ENCODE data around the gene TBX21.

Gene TBX21

DNA sequence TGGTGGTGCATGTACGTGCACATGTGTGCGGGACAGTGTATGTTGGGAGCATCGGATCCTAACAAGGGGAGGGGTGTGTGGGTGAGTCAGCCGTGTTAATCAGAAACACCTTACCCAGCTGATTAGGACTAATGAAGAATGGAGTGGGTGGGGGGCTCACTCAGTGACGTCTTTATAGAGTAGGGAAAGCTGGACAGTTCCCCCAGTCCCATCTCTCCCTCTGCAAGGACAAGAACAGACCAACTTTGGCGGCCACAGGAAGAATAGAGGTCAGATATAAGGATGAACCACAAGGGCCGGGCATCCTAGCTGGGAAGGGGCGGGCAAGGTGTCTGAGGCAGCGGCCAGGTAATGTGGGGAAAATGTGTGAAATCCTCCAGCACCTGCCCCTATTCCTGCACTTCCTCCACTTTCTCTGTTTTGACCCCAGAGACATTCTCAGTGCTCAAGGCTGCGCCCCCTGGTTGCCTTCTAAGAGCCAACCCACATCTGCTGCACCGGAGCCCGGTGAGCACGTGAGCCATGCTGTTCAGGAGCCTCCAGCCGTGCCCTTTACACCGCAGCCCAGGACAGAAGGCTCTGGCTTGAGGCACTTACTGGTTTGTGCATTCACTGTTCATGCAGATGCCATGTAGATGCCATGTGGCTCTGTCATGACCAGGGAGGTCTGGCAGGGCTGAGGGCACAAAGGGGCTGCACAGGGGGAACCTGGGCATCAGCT lies 18.9 kb upstream of the TBX21 start:
- no peak for DNase-seq

DNA sequence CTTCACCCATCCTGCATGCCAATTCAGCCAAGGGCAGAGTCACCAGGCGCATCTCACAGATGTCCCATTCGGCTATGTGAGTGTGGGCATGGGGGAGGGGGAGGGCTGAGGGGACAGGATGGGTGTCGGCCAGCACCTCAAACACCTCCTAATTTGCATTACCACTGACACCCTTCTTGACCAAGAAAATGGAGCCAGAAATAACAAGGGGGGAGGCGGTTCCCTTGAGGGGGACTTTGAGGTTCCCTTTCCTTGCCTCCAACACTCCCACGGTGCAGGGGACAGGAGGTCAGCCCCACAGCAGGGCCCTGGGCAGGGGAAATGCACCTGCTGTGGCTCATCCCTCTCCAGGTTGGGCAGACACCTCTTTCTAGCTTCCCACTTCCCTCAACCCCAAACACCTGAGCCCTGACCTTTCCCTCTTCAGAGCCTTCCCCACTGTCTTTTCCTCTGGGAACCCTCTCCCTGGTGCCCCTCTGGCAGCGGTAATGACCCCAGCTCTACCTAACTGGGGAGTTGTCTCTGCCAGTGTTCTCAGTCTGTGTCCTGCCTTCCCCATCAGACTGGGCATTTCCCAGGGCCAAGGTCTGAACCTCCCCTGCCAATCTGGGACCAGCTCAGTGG lies 18.2 kb upstream of the TBX21 start:
- no peak for DNase-seq

DNA sequence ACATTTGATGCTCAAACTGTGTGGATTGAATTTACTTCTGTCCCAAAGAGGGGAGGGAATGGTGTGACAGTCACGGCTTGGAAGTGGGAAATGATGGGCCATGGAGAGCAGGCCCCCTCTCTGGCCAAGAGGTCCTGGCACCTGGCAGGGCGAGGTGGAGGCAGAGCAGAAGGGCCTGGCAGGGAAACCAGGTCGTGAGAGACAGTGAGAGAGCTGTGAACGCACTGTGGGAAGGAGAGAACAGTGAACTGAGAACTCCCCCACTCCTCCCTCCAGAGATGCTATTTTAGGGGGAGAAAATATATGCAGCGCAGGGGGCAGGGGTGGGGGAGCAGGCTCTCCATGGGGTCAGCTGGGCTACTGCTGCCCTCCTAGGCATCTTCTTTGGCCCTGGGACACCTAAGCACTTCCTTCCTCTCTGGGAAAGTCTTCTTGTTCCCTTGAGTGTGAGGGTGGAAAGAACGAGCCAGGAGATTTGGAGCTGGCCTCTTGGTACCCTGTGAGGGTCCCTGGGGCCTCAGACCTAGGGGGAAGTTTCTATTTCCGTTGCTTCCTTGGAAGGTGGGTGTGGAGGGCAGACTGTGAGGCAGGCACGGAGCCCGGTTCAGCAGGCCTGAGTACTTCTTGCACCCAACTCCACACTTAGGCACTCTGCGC lies 17.2 kb upstream of the TBX21 start:
- DNase-seq: no peak

DNA sequence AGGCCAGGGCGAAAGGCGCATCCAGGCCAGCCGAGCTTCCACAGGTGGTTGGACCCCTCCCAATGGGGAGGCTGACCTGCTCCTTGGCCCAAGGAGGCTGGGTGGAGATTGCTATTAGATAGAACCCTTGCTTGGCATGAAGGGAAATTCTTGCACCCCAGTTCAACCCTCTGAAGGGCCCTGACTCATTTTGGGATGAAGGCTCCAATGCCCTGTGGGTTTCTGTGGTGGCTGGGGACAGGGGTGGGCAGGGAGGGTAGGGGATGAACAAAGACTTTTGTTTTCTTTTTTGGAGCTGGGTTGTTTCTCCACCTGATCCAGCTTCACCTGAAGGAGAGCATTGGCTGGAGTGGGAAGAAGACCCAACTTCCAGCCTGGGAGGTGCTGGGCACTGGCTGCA lies 16.7 kb upstream of the TBX21 start:
- DNase-seq: no peak

DNA sequence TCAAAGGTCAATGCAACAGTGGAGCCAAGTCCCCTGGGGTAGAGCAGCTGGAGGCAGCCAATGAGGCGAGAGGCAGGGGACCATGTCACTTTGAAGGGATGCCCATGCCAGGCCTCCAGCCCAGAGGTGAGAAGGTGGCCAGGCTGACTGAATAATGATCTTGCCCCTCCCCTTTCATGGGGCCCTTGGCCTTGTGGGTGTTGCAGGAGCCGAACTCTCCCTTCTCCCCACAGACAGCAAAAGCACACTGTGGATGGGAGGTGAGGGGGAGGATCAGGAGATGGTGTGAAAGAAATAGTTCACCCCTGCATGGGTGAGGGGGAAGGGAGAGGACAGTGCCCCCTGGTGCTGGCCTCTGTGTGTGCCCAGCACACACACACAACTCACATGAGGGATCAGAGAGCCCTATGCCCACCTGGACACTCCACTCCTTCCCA lies 15.8 kb upstream of the TBX21 start:
- DNase-seq: no peak

DNA sequence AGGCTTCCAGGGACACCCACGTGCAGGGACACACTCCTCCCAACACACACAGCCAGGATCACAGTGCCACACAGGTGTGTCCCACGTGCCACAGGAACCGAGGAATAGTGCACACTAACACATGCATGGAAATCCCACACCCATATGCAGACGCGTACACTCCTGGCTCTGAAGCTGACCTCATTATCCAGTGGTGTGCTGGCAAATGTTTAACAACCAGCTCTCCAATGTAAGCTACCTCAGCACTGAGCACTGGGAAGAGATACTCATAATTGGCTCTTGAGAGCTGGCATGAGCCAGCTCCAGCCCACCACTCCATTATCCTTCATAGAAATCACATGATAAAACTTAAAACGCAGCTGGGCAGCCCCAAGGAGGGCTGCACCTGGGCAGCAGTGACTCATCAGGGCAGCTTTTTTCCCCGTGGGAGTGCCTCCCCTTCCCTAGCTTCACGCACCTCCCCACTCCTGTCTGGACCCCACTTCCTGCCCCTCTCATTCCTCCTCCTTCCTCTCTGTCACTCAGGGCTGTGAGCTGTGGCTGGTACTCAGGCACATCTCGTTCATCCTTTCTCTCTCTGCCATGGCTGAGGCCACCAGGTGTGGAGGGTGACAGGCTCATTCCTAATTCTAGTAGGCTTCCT lies 14.9 kb upstream of the TBX21 start:
- DNase-seq: no peak

DNA sequence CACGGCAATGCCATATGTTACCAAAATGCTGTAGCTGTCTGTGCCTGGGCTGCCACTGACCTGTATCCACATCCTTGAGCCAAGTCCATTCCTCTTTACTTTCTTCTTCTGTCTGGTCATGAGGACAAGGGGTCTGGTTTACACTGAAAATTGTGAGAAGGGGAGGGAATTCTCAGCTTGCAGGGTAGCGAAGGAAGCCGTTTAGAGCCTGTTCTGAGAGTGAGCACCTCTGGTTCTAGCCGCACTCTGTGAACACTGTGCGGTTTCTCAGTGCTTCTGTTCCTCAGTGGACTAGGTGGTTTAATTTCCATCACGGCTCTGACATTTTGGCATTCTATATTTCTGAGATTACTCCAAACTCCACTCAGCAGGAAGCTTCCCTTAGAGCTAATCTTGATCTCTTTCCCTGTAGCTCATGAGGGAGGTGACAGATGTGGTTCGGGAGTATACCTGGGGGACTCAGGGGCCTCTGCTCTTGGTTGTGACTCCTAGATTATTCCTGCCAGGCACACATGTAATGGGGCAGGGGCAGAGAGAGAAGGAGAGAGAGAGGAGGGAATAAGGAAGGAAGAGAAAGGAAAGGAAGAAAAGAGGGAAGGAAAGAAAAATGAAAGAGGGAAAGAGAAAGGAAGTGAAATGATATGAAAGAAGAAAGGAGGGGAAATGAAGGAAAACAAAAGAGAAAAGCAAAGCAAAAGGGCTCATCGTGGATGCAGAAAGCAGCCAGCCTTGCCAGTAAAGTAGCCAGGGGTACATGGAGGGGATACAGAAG lies 14.2 kb upstream of the TBX21 start:
- no peak for DNase-seq

DNA sequence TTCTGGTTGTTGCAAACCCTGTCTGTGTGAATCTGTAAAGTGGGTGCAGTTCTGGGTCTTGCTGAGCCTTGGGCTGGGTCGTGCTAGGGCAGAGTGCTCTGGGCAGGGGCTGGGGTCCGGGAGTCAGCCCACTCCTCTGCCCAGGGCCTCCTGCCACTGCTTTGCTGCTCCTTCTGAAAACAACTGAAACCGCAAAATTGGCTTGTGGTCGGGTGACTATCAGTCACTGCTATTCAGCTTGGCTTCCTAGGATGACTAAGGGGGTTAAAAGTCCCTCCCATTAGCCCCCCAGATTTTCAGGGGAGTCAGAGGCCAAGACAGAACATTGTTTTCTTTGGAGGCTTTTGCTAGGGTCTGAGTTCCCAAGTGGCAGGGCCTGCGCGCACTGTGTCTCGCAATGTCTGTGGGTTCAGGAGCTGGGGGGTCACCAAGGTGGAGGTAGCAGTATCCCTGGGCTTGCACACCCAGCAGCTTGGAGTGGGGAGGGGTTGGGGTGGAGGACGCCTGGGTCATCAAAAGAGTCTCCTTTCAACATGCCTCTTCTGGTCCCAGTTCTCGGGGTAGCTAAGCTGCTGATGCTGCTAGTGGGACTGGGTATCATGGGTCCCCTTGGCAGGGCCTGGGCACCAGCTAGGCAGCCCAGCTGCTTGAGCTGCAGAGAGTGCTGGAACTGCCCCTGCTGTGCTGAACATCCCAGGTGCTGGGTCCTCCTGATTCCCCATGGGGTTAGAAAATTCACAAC lies 13.5 kb upstream of the TBX21 start:
- no peak for DNase-seq

DNA sequence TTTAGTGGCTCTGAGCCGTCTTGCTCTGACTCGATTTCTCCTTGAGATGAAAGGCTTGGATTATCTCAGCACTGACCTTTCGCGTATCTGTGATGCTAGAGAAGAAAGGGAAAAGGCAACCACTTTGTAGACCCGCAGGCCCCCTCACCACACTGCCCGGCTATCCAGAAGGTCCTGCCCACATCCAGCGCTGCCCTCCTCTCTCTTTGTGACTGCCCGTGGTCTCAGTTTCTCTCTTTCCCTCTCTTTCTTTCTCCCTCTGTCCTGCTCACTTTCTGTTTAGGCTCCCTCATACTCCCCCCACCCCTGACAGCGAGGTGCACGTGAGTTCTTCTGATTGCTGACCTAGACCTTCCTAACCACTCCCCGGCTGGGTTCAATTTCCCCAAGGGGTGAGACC lies 12.8 kb upstream of the TBX21 start:
- no peak for DNase-seq

DNA sequence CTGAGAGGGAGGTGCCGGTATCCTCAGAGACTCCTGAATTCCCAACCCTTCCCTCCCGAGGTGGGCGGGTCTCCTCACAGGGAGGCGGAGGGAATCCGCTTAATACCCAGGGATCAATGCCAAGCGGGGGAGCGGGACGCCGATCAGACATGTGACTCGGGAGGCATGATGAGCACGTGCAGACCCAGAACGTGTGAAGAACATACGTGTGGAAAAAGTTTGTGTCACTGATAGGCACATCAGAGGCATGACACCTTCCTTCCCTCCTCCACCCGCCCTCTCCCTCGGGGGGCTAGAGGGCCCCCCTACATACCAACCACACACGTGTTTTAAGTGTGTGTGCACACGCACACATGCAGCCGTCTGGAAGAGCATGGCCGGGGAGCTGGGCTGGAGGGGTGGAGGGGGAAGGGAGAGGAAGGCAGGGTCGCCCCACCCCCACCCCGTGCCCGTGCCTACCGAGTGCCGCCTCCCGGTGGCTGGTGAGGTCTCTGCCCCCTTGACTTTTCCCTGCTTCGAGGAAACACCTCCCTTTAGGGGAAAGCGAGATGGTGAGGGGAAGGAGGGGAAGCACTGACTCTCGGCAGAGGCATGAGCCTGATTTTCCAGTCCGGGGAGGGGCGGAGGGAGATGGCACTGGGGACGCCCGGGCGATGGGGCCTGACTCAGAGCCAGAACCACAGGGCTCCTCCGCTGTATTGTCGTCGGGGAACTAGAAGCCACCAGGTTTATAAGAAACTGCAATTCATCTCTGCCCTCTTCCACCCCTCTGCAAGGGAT lies 12.1 kb upstream of the TBX21 start:
- DNase-seq: no peak

DNA sequence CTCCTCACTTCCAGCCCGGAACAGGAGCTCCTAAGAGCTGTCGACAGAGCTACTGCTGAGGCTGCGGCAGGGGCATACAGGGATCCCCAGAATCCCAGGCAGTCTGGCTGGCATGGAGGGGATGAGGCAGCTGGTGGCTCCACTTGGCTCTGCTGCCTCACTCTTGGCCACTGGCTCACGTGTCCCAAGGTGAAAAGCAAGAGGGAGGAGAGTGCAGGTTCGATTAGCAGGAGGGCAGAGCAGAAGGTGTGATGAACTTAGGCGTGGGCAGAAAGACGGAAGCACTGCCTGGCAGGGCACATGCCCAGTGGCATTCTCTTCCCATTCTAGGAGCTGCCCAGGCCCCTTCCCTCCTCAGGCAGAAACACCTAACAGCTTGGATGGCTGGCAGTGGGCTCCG lies 11.3 kb upstream of the TBX21 start:
- DNase-seq: no peak

DNA sequence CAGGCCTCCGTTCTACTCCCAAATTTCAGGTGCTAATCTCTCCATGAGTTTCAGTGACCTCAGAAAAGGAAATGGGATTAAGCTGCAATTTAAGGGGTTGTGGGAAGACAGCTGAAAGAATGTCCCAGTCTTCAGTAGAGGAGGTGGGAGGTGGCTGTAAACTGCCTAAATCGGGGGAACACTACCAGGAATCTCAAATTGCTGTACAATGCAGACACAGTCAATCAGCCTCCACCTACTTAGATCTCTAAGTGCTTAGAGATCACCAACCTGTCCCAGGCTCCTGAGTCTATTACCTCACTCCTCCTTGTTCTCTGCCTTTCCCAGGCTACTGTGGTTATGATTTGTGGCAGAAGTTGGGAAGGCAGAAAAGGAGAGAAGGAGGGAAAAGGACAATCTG lies 8.3 kb upstream of the TBX21 start:
- no peak for DNase-seq

DNA sequence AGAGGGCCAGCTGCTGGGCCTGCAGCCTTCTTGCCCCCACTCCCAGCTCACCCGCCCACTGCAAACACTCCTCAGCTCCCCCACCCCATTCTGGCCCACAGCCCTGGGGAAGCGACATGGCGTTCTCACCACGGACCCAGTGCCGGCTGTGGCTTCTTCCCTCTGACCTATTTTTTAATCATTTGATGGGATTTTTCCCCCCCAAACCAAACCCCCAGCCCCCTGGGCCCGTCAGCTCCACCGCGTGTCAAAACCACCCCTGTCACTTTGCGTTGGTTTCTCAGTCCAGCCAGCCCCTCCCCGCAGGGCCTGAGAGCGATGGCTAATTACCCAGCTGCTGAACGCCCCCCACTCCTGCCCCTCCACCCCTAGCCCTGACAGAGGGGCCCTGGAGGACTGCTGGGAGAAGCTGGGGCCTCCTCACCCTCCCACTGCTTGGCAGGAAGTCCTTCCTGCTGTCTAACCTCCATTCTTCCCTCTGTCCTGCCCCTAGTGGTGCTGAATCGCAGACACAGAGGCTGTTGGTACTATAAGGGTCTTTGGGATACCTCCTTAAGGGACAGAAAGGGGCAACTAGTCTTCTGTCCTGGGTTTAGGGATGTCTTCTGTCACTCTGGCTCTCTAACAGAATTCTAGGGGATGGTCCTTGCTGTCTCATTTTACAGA lies 7.5 kb upstream of the TBX21 start:
- DNase-seq: no peak

DNA sequence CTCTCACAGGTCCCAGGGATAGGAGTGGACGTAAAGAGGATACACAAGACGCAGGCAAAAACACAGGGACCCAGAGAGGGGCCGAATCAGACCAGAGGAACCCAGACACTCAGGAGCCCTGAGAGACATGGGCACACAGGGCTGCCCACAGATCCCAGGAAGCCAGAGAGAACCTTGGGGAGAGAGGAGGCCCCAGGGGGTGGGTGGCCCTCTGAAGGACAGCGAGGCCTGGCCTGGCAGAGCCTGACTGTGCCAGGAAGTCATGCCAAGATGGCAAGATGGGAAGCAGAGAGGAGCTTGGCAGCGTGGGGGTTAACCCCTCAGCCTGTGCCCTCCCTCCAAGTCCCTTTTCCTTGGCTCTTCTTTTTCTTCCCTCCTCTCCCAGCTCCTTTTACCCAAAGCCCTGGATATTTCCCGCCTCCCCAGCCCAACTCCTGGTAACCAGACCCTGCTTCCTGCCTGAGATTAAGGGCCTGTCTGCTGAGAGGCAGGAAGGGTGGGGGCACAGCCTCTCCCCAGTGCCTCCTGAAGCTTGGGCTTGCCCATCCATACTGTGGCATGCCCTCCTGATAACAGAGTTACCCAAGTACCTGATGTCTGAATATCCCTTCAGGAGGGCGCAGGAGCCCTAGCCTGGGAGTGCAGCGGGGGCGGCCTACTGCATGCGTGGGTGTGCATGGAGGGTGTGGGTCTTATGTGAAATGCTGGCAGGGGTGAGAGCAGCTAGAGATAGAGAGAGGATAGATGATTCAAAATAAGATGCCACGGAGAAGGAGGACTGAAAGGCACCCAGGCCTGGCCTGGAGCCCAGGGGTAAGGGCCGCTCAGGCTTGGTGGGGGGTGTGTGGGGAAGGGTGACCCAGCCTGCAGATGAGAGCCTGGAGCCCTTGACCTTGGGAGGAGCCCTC lies 6.0 kb upstream of the TBX21 start:
- no peak for DNase-seq

DNA sequence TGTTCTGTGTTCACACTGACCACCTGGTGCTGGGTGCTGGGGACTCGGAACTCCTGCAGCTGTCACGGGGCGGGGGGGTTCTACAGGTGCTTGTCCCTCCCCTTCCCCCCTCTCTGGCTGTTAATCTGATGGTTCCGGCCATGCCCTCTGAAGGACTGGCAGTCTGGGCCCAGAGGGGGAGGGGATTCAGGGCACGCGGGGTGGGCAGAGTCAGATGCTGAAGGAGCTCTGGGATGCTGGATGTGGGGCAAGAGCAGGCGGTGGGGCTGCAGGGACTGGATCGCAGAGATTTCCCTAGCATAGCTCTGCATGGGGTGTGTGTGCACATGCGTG lies 5.4 kb upstream of the TBX21 start:
- DNase-seq: no peak

DNA sequence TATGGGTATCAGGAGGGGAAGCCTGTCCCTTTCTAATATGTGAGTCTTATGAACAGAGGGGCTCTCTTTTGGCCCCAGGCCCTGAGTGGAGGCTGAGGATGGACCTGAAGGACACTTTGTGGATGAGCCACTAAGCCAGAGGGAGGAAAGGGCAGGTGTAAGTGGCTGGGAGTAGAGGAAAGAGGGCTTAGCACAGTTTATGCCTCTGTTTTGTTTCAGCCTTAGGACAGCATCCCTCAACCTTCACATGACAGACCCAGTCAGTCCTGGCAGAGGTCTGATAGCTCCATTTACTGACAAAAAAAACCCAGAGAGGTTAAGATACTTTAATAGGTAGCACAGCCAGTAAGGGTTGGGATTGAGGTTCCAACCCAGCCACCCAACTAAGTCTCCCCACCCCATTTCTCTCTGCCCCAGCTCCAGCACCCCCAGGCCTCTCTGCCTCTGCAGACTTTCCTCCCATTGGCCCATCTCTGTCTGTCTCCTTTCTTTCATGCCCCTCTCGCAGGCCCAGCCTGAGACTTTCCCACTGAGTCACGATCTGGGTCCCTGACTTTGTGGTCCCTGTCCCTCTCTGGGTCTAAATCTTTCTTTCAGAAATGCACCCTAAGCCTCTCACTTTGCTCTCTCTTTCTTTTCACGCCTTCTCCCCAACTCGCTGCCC lies 4.7 kb upstream of the TBX21 start:
- no peak for DNase-seq

DNA sequence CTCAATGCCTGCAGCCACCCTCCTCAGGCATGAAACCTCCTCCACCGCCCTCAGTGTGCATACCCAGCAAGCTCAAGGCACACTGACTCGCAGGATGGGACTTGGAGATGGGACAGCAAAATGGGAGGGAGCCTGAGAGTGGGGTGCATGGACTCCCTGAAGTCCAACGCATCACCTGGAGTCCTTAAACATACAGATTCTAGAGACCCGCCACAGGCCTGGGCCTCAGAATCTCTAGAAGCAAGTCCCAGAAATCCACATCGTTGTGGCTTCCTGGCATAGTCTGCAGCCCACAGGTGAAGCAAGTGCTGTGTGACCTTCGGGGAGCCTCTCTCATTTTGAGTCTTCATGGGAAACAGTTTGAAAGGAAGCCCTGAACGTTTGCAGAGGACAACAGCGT lies 3.6 kb upstream of the TBX21 start:
- DNase-seq: no peak

DNA sequence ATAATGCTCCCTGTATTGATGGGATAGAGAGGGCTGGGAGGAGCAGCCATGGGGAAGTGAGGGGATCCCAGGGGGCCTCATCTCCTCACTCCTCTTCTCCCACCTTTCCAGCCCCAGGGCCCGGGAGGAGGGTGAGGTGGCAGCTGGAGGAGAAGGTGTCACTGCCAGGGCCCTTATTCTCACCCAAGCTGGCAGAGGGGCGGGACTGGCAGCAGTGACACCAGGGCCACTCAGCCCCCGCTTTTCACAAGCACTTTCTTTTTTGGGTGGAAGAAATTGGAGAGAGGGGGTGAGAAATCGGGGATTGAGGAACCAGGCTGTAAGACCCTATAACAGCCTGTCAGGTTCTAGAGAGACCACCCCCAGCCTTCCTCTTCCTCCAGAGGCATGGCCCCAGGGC lies 2.4 kb upstream of the TBX21 start:
- no peak for DNase-seq

DNA sequence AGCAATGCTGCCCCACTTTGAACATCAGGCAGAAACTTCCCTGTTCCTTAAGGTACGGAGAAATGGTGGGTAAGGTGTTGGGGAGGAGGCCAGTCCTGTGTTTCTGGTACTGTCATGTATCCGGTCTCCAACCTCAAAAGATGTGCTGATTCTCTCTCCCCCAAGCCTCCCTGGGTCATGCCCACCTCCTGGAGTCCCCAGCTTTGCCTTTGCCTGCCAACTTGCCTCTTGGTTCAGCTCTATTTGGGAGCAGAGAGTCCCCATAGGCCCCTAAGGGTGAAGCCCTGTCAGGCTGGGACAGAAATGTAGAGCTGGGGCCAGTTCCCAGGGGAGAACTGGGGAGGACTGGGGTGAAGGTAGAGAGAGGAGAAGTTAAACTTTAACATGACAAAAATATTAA lies 1.6 kb upstream of the TBX21 start:
- DNase-seq: no peak

Measured in NCI-H1436 (cell line).